ENCODE measurements around the gene IBA57. TPM values are rescaled to one million over a fixed set of nuclear protein-coding genes. Genes with fewer than 3 reads are reported as not detected.

The IBA57 gene
- total RNA-seq, 4 donors from 2014 or later = 4.0 to 15.0 (median 11.7) TPM

GRCh38 chr1:228164561-228165371 is 838 bp upstream of the IBA57 start:
- H3K27ac ChIP-seq = peak overlapping the region; percentile 47 to 98 (median 89)
- no peaks in the 10 kb centered on the region for H3K9me3 ChIP-seq
- peaks cover 6 to 18% of the 10 kb centered on the region in 2 donors for H3K4me1 ChIP-seq
- H3K27me3 ChIP-seq = no peaks in the 10 kb centered on the region
- TF ChIP-seq CTCF (IDR thresholded peaks at IDR 0.05) (no peak), POLR2A (IDR thresholded peaks at IDR 0.05) (no peak)
- DNase-seq = peak in 1 of 2 donors; percentile 22
- H3K36me3 ChIP-seq = no peaks in the 10 kb centered on the region
- intact Hi-C loops (cut with DNase I) = no loop called here
- WGBS, 2 donors = 55 to 56% methylated on average over 20 of the region's 20 CpGs
- H3K4me3 ChIP-seq (replicated peaks in 1 of 3) = peak overlapping the region in 1 of 3 donors; percentile 25

- Histone ChIP-seq H3K36me3 (no peaks in the 10 kb centered on the region), H3K27me3 (no peaks in the 10 kb centered on the region), H3K4me3 (replicated peaks in 1 of 3) (peak overlapping the region; percentile 8 to 54 (median 48)), H3K27ac (peak overlapping the region; percentile 98 to 99 (median 98)), H3K4me1 (peaks cover 6 to 18% of the 10 kb centered on the region in 2 donors), H3K9me3 (no peaks in the 10 kb centered on the region)
- 23 to 32% methylated on average over 11 to 13 of the region's 26 CpGs for WGBS, 2 donors
- DNase-seq = peak; percentile 64 to 71
- TF ChIP-seq CTCF (IDR thresholded peaks at IDR 0.05) (peak in 3 of 6 experiments; percentile 19 to 34 (median 28)), POLR2A (IDR thresholded peaks at IDR 0.05) (no peak)
- intact Hi-C loops (cut with DNase I) = no loop called here
Measured at GRCh38 chr1:228166170-228166936, 749 bp downstream of the IBA57 start.

- 86 to 88% methylated on average over 9 to 11 of the region's 12 CpGs for WGBS, 2 donors
- H3K4me1 ChIP-seq = peaks cover 6 to 7% of the 10 kb centered on the region in 2 donors
- no peak for TF ChIP-seq POLR2A (IDR thresholded peaks at IDR 0.05)
- TF ChIP-seq CTCF (IDR thresholded peaks at IDR 0.05) = no peak
- H3K27me3 ChIP-seq = no peaks in the 10 kb centered on the region
- no peaks in the 10 kb centered on the region for H3K36me3 ChIP-seq
- no peak overlapping the region for H3K27ac ChIP-seq
- DNase-seq = no peak
- no peak overlapping the region for H3K4me3 ChIP-seq (replicated peaks in 1 of 3)
- intact Hi-C loops (cut with DNase I) = no loop called here
- no peaks in the 10 kb centered on the region for H3K9me3 ChIP-seq
Measured at GRCh38 chr1:228168563-228169270, 3.1 kb downstream of the IBA57 start.

- Histone ChIP-seq H3K4me1 (peaks cover 6 to 7% of the 10 kb centered on the region in 2 donors), H3K4me3 (replicated peaks in 1 of 3) (no peak overlapping the region), H3K27ac (no peak overlapping the region), H3K9me3 (no peaks in the 10 kb centered on the region), H3K36me3 (no peaks in the 10 kb centered on the region), H3K27me3 (no peaks in the 10 kb centered on the region)
- no peak for DNase-seq
- intact Hi-C loops (cut with DNase I) = no loop called here
- TF ChIP-seq POLR2A (IDR thresholded peaks at IDR 0.05) = no peak
- 94 to 100% methylated on average over 2 of the region's 2 CpGs for WGBS, 2 donors
Measured at GRCh38 chr1:228169345-228169744, 3.7 kb downstream of the IBA57 start.

GRCh38 chr1:228170666-228171065 is 5.1 kb downstream of the IBA57 start:
- intact Hi-C loops (cut with DNase I) = no loop called here
- 90 to 95% methylated on average over 6 to 7 of the region's 7 CpGs for whole genome bisulfite sequencing, 2 donors
- no peaks in the 10 kb centered on the region for H3K27me3 ChIP-seq
- no peak overlapping the region for H3K27ac ChIP-seq
- H3K9me3 ChIP-seq = no peaks in the 10 kb centered on the region
- no peak for TF ChIP-seq CTCF (IDR thresholded peaks at IDR 0.05)
- no peak for TF ChIP-seq POLR2A (IDR thresholded peaks at IDR 0.05)
- peaks cover 6 to 7% of the 10 kb centered on the region in 2 donors for H3K4me1 ChIP-seq
- H3K36me3 ChIP-seq = peaks cover 7 to 9% of the 10 kb centered on the region in 2 donors
- no peak overlapping the region for H3K4me3 ChIP-seq (replicated peaks in 1 of 3)
- DNase-seq = no peak
